Uterus (tissue), 4 donors: Measurements from ENCODE around the gene ZMYND11. TPM values are rescaled to one million over a fixed set of nuclear protein-coding genes. Genes with fewer than 3 reads are reported as not detected.
A peak's percentile ranks its signal among the peaks of the same experiment; 100 is the strongest.

Source experiments
- DNase-seq, 2 donors: peaks; one replicate each; pipeline ENCODE4 v3.0.0-alpha.2; 2019 to 2020
- H3K27ac ChIP-seq, 2 donors: fragments of 200-600 bp; sonication (generic); 1 replicate in 1 of 2; 2 replicates in 1 of 2; pipeline ENCODE4 v1.5.1; 2016 to 2018
- H3K27me3 ChIP-seq, 2 donors: fragments of 200-600 bp; sonication (generic); one replicate each; pipeline ENCODE4 v1.5.1; 2018 to 2019; ENCODE audit warnings: control low read depth in 1 of 2
- H3K36me3 ChIP-seq, 2 donors: fragments of 200-600 bp; sonication (generic); one replicate each; pipeline ENCODE4 v1.5.1; 2019; ENCODE audit warnings: control low read depth in 1 of 2
- H3K4me1 ChIP-seq, 2 donors: fragments of 200-600 bp; sonication (generic); one replicate each; pipeline ENCODE4 v1.5.1; 2018 to 2019; ENCODE audit warnings: control low read depth in 1 of 2
- H3K4me3 ChIP-seq, 2 donors: fragments of 200-600 bp; sonication (generic); 1 replicate in 1 of 2; 2 replicates in 1 of 2; pipeline ENCODE4 v1.5.1; 2018 to 2019; ENCODE audit warnings: mild to moderate bottlenecking in 1 of 2
- H3K9me3 ChIP-seq, 2 donors: fragments of 200-600 bp; sonication (generic); one replicate each; pipeline ENCODE4 v1.5.1; 2019; ENCODE audit warnings: control low read depth in 1 of 2
- POLR2A ChIP-seq, 2 donors: fragments of 450-650 bp; IDR thresholded peaks; one replicate each; pipeline ENCODE4 v1.6.1; 2016; ENCODE audit warnings: antibody characterized with exemption in 2 of 2, mild to moderate bottlenecking in 1 of 2, moderate library complexity in 1 of 2
- intact Hi-C: fragments of 100-400 bp; cut with DNase I; formaldehyde crosslinking; loops from one replicate; pipeline ENCODE4 v1.15.1; 2023; ENCODE audit warnings: low total_unique reads
- total RNA-seq, 4 donors: library from RNA; depleted of rRNA in 3 of 4; stranded (reverse); fragments of >200 nt in 3 of 4; gene quantifications; one replicate each; pipeline versions ENCODE4 v1.1.0 to v1.2.4, GENCODE V29; 2014 to 2023
- TF ChIP-seq, protein P1 (sequence below), 4 experiments: fragments of 200-600 bp in 2 of 4; fragments of 450-650 bp in 2 of 4; sonication (generic) in 2 of 4; IDR thresholded peaks; one replicate each; pipeline ENCODE4 v1.5.1; 2016 to 2019; ENCODE audit warnings: antibody characterized with exemption in 4 of 4, mild to moderate bottlenecking in 2 of 4, moderate library complexity in 1 of 4
- donor health status: DM: yes; HTN: yes; CAD: no.

Gene ZMYND11
- total RNA-seq, 4 donors from 2014 or later: 54.1 to 122 (median 104) TPM

DNA sequence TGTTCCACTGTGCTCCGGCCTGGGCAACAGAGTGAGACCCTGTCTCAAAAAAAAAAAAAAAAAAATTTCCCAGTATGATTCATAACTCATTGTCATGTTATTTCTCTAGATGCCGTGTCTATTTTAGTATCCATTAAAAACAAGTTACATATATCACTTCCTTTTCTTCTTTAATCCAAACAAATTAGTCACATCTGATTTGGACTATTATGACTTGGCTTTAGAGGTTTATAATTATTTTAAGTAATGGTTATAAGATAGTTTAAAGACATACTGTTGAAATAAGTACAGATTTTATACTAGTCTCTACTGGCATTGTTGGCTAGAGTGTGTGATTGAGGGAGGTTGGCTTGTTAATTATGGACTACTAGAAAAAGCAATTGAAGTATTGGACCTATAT is 53.3 kb downstream of the ZMYND11 start:
- Histone ChIP-seq H3K4me3 (no peak overlapping the region), H3K27me3 (no peaks in the 10 kb centered on the region), H3K36me3 (no peaks in the 10 kb centered on the region), H3K4me1 (no peaks in the 10 kb centered on the region), H3K9me3 (peaks cover 0 to 4% of the 10 kb centered on the region in 2 donors), H3K27ac (no peak overlapping the region)
- intact Hi-C loops: no loop called here
- no peak for DNase-seq
- TF ChIP-seq POLR2A (IDR thresholded peaks at IDR 0.05): no peak
- TF ChIP-seq, protein P1, sequence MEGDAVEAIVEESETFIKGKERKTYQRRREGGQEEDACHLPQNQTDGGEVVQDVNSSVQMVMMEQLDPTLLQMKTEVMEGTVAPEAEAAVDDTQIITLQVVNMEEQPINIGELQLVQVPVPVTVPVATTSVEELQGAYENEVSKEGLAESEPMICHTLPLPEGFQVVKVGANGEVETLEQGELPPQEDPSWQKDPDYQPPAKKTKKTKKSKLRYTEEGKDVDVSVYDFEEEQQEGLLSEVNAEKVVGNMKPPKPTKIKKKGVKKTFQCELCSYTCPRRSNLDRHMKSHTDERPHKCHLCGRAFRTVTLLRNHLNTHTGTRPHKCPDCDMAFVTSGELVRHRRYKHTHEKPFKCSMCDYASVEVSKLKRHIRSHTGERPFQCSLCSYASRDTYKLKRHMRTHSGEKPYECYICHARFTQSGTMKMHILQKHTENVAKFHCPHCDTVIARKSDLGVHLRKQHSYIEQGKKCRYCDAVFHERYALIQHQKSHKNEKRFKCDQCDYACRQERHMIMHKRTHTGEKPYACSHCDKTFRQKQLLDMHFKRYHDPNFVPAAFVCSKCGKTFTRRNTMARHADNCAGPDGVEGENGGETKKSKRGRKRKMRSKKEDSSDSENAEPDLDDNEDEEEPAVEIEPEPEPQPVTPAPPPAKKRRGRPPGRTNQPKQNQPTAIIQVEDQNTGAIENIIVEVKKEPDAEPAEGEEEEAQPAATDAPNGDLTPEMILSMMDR (IDR thresholded peaks at IDR 0.05): no peak

DNA sequence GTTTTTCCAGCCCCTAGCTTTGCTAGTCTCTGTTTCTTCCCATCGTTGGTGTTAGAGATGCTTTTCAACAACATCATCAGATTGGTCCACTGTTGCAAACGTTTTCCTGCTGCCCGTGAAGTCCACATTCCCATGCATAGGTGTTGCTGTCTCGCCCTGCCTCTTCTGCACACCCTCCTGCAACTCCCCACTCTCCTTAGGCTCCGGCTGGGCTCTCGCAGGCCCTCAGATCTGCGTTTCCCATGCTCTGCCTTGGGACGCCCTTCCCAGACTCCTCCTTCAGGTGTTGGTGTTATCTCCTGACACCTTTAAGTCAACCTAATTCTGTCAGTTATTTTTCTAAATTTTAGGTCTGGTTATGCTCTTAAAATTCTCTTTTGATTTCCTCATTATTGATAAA is 55.0 kb downstream of the ZMYND11 start:
- Histone ChIP-seq H3K4me3 (no peak overlapping the region), H3K9me3 (no peaks in the 10 kb centered on the region), H3K4me1 (no peaks in the 10 kb centered on the region), H3K27me3 (no peaks in the 10 kb centered on the region), H3K27ac (no peak overlapping the region), H3K36me3 (no peaks in the 10 kb centered on the region)
- TF ChIP-seq, protein P1 (IDR thresholded peaks at IDR 0.05): no peak
- no peak for TF ChIP-seq POLR2A (IDR thresholded peaks at IDR 0.05)
- DNase-seq: no peak
- intact Hi-C loops: no loop called here

DNA sequence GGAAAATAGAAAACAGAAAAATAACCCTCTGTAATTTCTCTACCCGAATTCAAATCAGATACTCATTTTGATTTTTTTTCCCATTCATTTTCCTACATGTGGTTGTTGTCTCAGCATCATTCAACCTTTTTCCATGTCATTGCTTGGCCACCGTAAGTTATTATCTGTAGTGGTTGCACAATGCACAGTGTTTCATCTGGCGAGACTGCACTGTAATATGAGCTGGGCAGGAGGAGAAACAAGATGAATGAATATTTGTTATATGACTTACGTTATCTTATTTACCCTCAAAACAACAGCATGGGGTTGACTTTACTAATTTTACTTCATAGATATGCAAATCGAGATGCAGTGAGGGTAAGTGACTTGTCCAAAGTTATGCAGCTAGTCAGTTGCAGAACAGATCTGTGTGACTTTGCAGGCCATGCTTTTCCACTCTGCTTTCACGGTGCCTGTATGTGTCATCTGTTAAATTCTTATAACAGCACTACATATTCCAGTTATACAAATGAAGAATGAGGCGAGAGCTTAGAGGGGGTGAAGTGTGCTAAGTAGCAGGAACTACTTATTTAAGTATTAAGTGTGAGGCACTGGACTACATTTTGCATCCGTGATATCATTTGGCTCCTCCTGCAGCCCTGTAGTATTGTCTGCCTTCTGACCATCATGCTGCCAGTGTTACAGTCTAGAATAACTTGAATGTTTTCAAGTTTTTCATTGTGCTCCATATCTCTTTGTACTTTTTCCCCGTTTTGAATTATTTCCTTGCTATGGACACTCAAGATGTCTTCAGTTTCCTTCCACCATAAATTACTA is 56.7 kb downstream of the ZMYND11 start:
- H3K36me3 ChIP-seq: no peaks in the 10 kb centered on the region
- no peaks in the 10 kb centered on the region for H3K27me3 ChIP-seq
- H3K9me3 ChIP-seq: no peaks in the 10 kb centered on the region
- TF ChIP-seq POLR2A (IDR thresholded peaks at IDR 0.05): no peak
- TF ChIP-seq, protein P1 (IDR thresholded peaks at IDR 0.05): no peak
- H3K27ac ChIP-seq: no peak overlapping the region
- H3K4me1 ChIP-seq: no peaks in the 10 kb centered on the region
- peak; percentile 16 to 20 for DNase-seq
- intact Hi-C loops: no loop called here
- H3K4me3 ChIP-seq: no peak overlapping the region

DNA sequence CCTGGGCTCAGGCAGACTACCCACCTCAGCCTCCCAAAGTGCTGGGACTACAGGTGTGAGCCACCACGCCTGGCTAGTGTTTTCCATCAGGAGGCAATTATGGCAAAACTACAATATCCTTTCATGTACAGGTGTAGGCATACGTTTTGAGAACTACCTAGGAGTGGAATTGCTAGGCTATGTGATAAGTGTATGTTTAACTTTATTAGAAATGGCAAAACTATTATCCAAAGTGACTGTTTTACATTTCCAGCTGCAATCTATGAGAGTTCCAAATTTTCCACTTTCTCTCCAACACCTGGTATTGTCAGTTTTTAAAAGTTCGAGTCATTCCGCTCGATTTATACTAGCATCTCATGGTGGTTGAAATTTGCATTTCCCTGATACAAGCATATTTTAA is 59.0 kb downstream of the ZMYND11 start:
- intact Hi-C loops: no loop called here
- no peaks in the 10 kb centered on the region for H3K27me3 ChIP-seq
- TF ChIP-seq, protein P1 (IDR thresholded peaks at IDR 0.05): no peak
- TF ChIP-seq POLR2A (IDR thresholded peaks at IDR 0.05): no peak
- no peak overlapping the region for H3K4me3 ChIP-seq
- no peaks in the 10 kb centered on the region for H3K9me3 ChIP-seq
- no peaks in the 10 kb centered on the region for H3K36me3 ChIP-seq
- no peaks in the 10 kb centered on the region for H3K4me1 ChIP-seq
- no peak for DNase-seq
- H3K27ac ChIP-seq: no peak overlapping the region

DNA sequence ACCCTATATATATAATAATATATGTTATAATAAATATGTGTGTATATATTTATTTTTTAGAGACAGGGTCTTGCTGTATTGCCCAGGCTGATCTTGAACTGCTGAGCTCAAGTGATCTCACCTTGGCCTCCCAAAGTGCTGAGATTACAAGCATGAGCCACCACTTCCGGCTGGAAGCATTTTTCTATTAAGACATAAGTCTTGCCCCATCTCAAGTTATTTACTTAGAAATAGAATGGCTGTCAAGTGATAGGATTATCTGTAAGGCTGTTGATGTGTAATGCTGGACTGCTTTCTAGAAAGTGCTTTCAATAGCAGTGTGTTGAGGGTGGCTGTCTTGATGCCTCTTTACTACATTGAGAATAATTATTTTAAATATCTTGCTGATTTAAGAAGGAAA is 65.2 kb downstream of the ZMYND11 start:
- Histone ChIP-seq H3K4me1 (no peaks in the 10 kb centered on the region), H3K27ac (no peak overlapping the region), H3K4me3 (no peak overlapping the region), H3K27me3 (no peaks in the 10 kb centered on the region), H3K9me3 (no peaks in the 10 kb centered on the region), H3K36me3 (no peaks in the 10 kb centered on the region)
- DNase-seq: no peak
- intact Hi-C loops: no loop called here
- TF ChIP-seq, protein P1 (IDR thresholded peaks at IDR 0.05): no peak
- no peak for TF ChIP-seq POLR2A (IDR thresholded peaks at IDR 0.05)
